Measurements from ENCODE around the gene DNAH17. TPM values are rescaled to one million over a fixed set of nuclear protein-coding genes. Genes with fewer than 3 reads are reported as not detected.
A peak's percentile ranks its signal among the peaks of the same experiment; 100 is the strongest.

The DNAH17 gene
- total and polyA plus RNA-seq, 2 of the 13 experiments (the other 11 are each of a cell fraction or from before 2014, with no cell fraction given), result 0.86 to 1.6 TPM

- TF ChIP-seq HNF1B (CRISPR knock-in tag; IDR thresholded peaks at IDR 0.05), result peak; percentile 97
- TF ChIP-seq GRHL1 (CRISPR knock-in tag; conservative IDR thresholded peaks at IDR 0.05), result no peak
- no peak for TF ChIP-seq HNRNPL (IDR thresholded peaks at IDR 0.05; ENCODE audit: low read depth, low read length)
- peak; percentile 77 for TF ChIP-seq ZHX1 (CRISPR knock-in tag; IDR thresholded peaks at IDR 0.05; ENCODE audit: low read depth)
- no peak for TF ChIP-seq RFX1 (IDR thresholded peaks at IDR 0.05)
- no peak for TF ChIP-seq FOXM1 (CRISPR knock-in tag; IDR thresholded peaks at IDR 0.05)
- TF ChIP-seq SPEN (CRISPR knock-in tag; IDR thresholded peaks at IDR 0.05; ENCODE audit: low read depth), result peak; percentile 81; the same call in 1 of the 2 replicates
- TF ChIP-seq JUNB (CRISPR knock-in tag; IDR thresholded peaks at IDR 0.05; ENCODE audit: borderline replicate concordance), result no peak; the same call in 1 of the 2 replicates
- peak; percentile 80 for TF ChIP-seq ZNF292 (CRISPR knock-in tag; IDR thresholded peaks at IDR 0.05; ENCODE audit: borderline replicate concordance, low read depth)
- no peak for TF ChIP-seq ZBTB46 (CRISPR knock-in tag; IDR thresholded peaks at IDR 0.05; ENCODE audit: borderline replicate concordance)
- peak; percentile 78; the same call in 1 of the 2 replicates for TF ChIP-seq KMT2A (CRISPR knock-in tag; IDR thresholded peaks at IDR 0.05)
- TF ChIP-seq ZNF713 (CRISPR knock-in tag; IDR thresholded peaks at IDR 0.05), result 0 out of 2 replicates have a peak, but pooled peaks have one; percentile 71
- TF ChIP-seq NONO (IDR thresholded peaks at IDR 0.05), result no peak
- 0 out of 2 replicates have a peak, but pooled peaks have one; percentile 36 for TF ChIP-seq NONO (CRISPR knock-in tag; conservative IDR thresholded peaks at IDR 0.05)
- no peak for TF ChIP-seq SMARCE1 (IDR thresholded peaks at IDR 0.05; ENCODE audit: borderline replicate concordance)
- no peak for TF ChIP-seq ZFP62 (CRISPR knock-in tag; IDR thresholded peaks at IDR 0.05)
- TF ChIP-seq ZFP41 (CRISPR knock-in tag; IDR thresholded peaks at IDR 0.05; ENCODE audit: borderline replicate concordance), result no peak; the same call in 1 of the 2 replicates
- TF ChIP-seq POGZ (CRISPR knock-in tag; IDR thresholded peaks at IDR 0.05), result peak; percentile 85
- peak; percentile 89 for TF ChIP-seq ZBTB38 (CRISPR knock-in tag; IDR thresholded peaks at IDR 0.05)
- no peak for TF ChIP-seq HNRNPK (IDR thresholded peaks at IDR 0.05; ENCODE audit: low read depth, low read length, poor library complexity, severe bottlenecking)
- TF ChIP-seq ZNF180 (CRISPR knock-in tag; IDR thresholded peaks at IDR 0.05; ENCODE audit: borderline replicate concordance, low read depth), result no peak
- TF ChIP-seq ZNF780A (CRISPR knock-in tag; IDR thresholded peaks at IDR 0.05), result no peak
- TF ChIP-seq CENPX (CRISPR knock-in tag; IDR thresholded peaks at IDR 0.05), result no peak
Measured at GRCh38 chr17:78601577-78602190, 24.5 kb upstream of the DNAH17 start (continued).

All from HepG2 (cell line).